ENCODE results near the gene CHRM1.

CHRM1 gene

GRCh38 chr11:62883673-62884072 lies 37.5 kb downstream of the CHRM1 start:
- peak overlapping the region; percentile 100 for H3K27ac ChIP-seq (ENCODE audit: low read depth, low read length, severe bottlenecking)
- peak overlapping the region; percentile 88 for H3K4me3 ChIP-seq (ENCODE audit: extremely low read depth, insufficient read depth, low read length, poor library complexity, severe bottlenecking)
- peaks cover 55% of the 10 kb centered on the region for H3K4me1 ChIP-seq (ENCODE audit: control insufficient read depth, insufficient read depth, low read length, poor library complexity, severe bottlenecking)
- peaks cover 80% of the 10 kb centered on the region for H3K36me3 ChIP-seq (ENCODE audit: control insufficient read depth, insufficient read depth, low read length)
- no peaks in the 10 kb centered on the region for H3K9me3 ChIP-seq (ENCODE audit: control insufficient read depth, low read length)
- WGBS, 2 experiments (ENCODE audit: insufficient coverage in 2 of 2), result 92 to 97% methylated on average over 1 to 3 of the region's 3 CpGs

GRCh38 chr11:62882788-62883501 lies 38.2 kb downstream of the CHRM1 start:
- peak overlapping the region; percentile 88 for H3K4me3 ChIP-seq (ENCODE audit: extremely low read depth, insufficient read depth, low read length, poor library complexity, severe bottlenecking)
- WGBS, 2 experiments (ENCODE audit: insufficient coverage in 2 of 2), result 63 to 100% methylated on average over 1 of the region's 5 CpGs
- peaks cover 49% of the 10 kb centered on the region for H3K4me1 ChIP-seq (ENCODE audit: control insufficient read depth, insufficient read depth, low read length, poor library complexity, severe bottlenecking)
- peak overlapping the region; percentile 100 for H3K27ac ChIP-seq (ENCODE audit: low read depth, low read length, severe bottlenecking)
- H3K36me3 ChIP-seq (ENCODE audit: control insufficient read depth, insufficient read depth, low read length), result peaks cover 79% of the 10 kb centered on the region
- H3K9me3 ChIP-seq (ENCODE audit: control insufficient read depth, low read length), result no peaks in the 10 kb centered on the region

GRCh38 chr11:62882431-62882749 lies 38.8 kb downstream of the CHRM1 start:
- Histone ChIP-seq H3K9me3 (ENCODE audit: control insufficient read depth, low read length) (no peaks in the 10 kb centered on the region), H3K36me3 (ENCODE audit: control insufficient read depth, insufficient read depth, low read length) (peaks cover 77% of the 10 kb centered on the region), H3K4me3 (ENCODE audit: extremely low read depth, insufficient read depth, low read length, poor library complexity, severe bottlenecking) (peak overlapping the region; percentile 88), H3K27ac (ENCODE audit: low read depth, low read length, severe bottlenecking) (peak overlapping the region; percentile 100), H3K4me1 (ENCODE audit: control insufficient read depth, insufficient read depth, low read length, poor library complexity, severe bottlenecking) (peaks cover 43% of the 10 kb centered on the region)
- WGBS, 2 experiments (ENCODE audit: insufficient coverage in 2 of 2), result 57 to 65% methylated on average over 6 of the region's 6 CpGs

GRCh38 chr11:62881579-62882430 lies 39.4 kb downstream of the CHRM1 start:
- H3K36me3 ChIP-seq (ENCODE audit: control insufficient read depth, insufficient read depth, low read length), result peaks cover 77% of the 10 kb centered on the region
- peak overlapping the region; percentile 100 for H3K27ac ChIP-seq (ENCODE audit: low read depth, low read length, severe bottlenecking)
- H3K4me1 ChIP-seq (ENCODE audit: control insufficient read depth, insufficient read depth, low read length, poor library complexity, severe bottlenecking), result peaks cover 41% of the 10 kb centered on the region
- H3K4me3 ChIP-seq (ENCODE audit: extremely low read depth, insufficient read depth, low read length, poor library complexity, severe bottlenecking), result peak overlapping the region; percentile 88
- WGBS, 2 experiments (ENCODE audit: insufficient coverage in 2 of 2), result 0 to 3% methylated on average over 3 to 12 of the region's 21 CpGs
- no peaks in the 10 kb centered on the region for H3K9me3 ChIP-seq (ENCODE audit: control insufficient read depth, low read length)

GRCh38 chr11:62880803-62881578 lies 40.2 kb downstream of the CHRM1 start, which contains the start of gene SLC3A2:
SLC3A2 (plus strand) TSS chr11:62880896; CDS start chr11:62881024, 128 bp downstream.
- peak within 1 kb of the TSS; percentile 100 for H3K27ac ChIP-seq (ENCODE audit: low read depth, low read length, severe bottlenecking)
- peaks cover 73% of the 10 kb centered on the region for H3K36me3 ChIP-seq (ENCODE audit: control insufficient read depth, insufficient read depth, low read length)
- 0% methylated on average over 63 to 67 of the region's 69 CpGs for WGBS, 2 experiments (ENCODE audit: insufficient coverage in 2 of 2)
- no peaks in the 10 kb centered on the region for H3K9me3 ChIP-seq (ENCODE audit: control insufficient read depth, low read length)
- H3K4me1 ChIP-seq (ENCODE audit: control insufficient read depth, insufficient read depth, low read length, poor library complexity, severe bottlenecking), result peaks cover 40% of the 10 kb centered on the region
- peak within 1 kb of the TSS; percentile 88 for H3K4me3 ChIP-seq (ENCODE audit: extremely low read depth, insufficient read depth, low read length, poor library complexity, severe bottlenecking)

- 16 to 20% methylated on average over 16 of the region's 16 CpGs for WGBS, 2 experiments (ENCODE audit: insufficient coverage in 2 of 2)
- Histone ChIP-seq H3K27ac (ENCODE audit: low read depth, low read length, severe bottlenecking) (peak overlapping the region; percentile 100), H3K9me3 (ENCODE audit: control insufficient read depth, low read length) (no peaks in the 10 kb centered on the region), H3K4me3 (ENCODE audit: extremely low read depth, insufficient read depth, low read length, poor library complexity, severe bottlenecking) (peak overlapping the region; percentile 88), H3K4me1 (ENCODE audit: control insufficient read depth, insufficient read depth, low read length, poor library complexity, severe bottlenecking) (peaks cover 33% of the 10 kb centered on the region), H3K36me3 (ENCODE audit: control insufficient read depth, insufficient read depth, low read length) (peaks cover 66% of the 10 kb centered on the region)
Measured at GRCh38 chr11:62880231-62880802, 40.8 kb downstream of the CHRM1 start.

GRCh38 chr11:62879235-62879978 lies 41.8 kb downstream of the CHRM1 start:
- Histone ChIP-seq H3K27ac (ENCODE audit: low read depth, low read length, severe bottlenecking) (peak overlapping the region; percentile 100), H3K4me3 (ENCODE audit: extremely low read depth, insufficient read depth, low read length, poor library complexity, severe bottlenecking) (no peak overlapping the region), H3K9me3 (ENCODE audit: control insufficient read depth, low read length) (no peaks in the 10 kb centered on the region), H3K36me3 (ENCODE audit: control insufficient read depth, insufficient read depth, low read length) (peaks cover 65% of the 10 kb centered on the region), H3K4me1 (ENCODE audit: control insufficient read depth, insufficient read depth, low read length, poor library complexity, severe bottlenecking) (peaks cover 25% of the 10 kb centered on the region)
- 83 to 90% methylated on average over 2 to 5 of the region's 7 CpGs for WGBS, 2 experiments (ENCODE audit: insufficient coverage in 2 of 2)

- H3K36me3 ChIP-seq (ENCODE audit: control insufficient read depth, insufficient read depth, low read length), result peaks cover 62% of the 10 kb centered on the region
- WGBS, 2 experiments (ENCODE audit: insufficient coverage in 2 of 2), result 100% methylated on average over 4 to 5 of the region's 6 CpGs
- no peaks in the 10 kb centered on the region for H3K9me3 ChIP-seq (ENCODE audit: control insufficient read depth, low read length)
- peaks cover 8% of the 10 kb centered on the region for H3K4me1 ChIP-seq (ENCODE audit: control insufficient read depth, insufficient read depth, low read length, poor library complexity, severe bottlenecking)
- no peak overlapping the region for H3K27ac ChIP-seq (ENCODE audit: low read depth, low read length, severe bottlenecking)
- H3K4me3 ChIP-seq (ENCODE audit: extremely low read depth, insufficient read depth, low read length, poor library complexity, severe bottlenecking), result no peak overlapping the region
Measured at GRCh38 chr11:62876712-62877111, 44.5 kb downstream of the CHRM1 start.

GRCh38 chr11:62875698-62876478 lies 45.3 kb downstream of the CHRM1 start:
- H3K9me3 ChIP-seq (ENCODE audit: control insufficient read depth, low read length), result no peaks in the 10 kb centered on the region
- peaks cover 8% of the 10 kb centered on the region for H3K4me1 ChIP-seq (ENCODE audit: control insufficient read depth, insufficient read depth, low read length, poor library complexity, severe bottlenecking)
- H3K27ac ChIP-seq (ENCODE audit: low read depth, low read length, severe bottlenecking), result no peak overlapping the region
- WGBS, 2 experiments (ENCODE audit: insufficient coverage in 2 of 2), result 91 to 100% methylated on average over 2 to 6 of the region's 7 CpGs
- peaks cover 68% of the 10 kb centered on the region for H3K36me3 ChIP-seq (ENCODE audit: control insufficient read depth, insufficient read depth, low read length)
- H3K4me3 ChIP-seq (ENCODE audit: extremely low read depth, insufficient read depth, low read length, poor library complexity, severe bottlenecking), result no peak overlapping the region
